HCT116 (cell line): Measurements from ENCODE around the gene ACVRL1. TPM values are rescaled to one million over a fixed set of nuclear protein-coding genes. Genes with fewer than 3 reads are reported as not detected.

Experiments used
- ATAC-seq: fragments of 200-7000 bp; cut with Tn5 transposase; 2 replicates; pipeline ENCODE4 v1.9.1; 2020; ENCODE audit warnings: mild to moderate bottlenecking, moderate library complexity
- BruUV-seq: library from RNA; stranded (reverse); fragments of 400-500 nt; replicated peaks from 2 replicates; lab custom pipeline; 2021; lab: Mats Ljungman, UMichigan
- CTCF ChIA-PET: fragments of 300-600 bp; sonication (Branson Sonifier 250); formaldehyde crosslinking; loops from one replicate; lab custom pipeline; 2021; ENCODE audit warnings: antibody characterized with exemption; lab: Charles Lee
- POLR2A ChIA-PET: fragments of 300-600, 350-600 bp; sonication (Branson Sonifier 250); formaldehyde crosslinking; loops from one replicate; lab custom pipeline; 2021; ENCODE audit warnings: antibody characterized with exemption; lab: Charles Lee
- RAD21 ChIA-PET, 2 experiments: fragments of 300-600 bp; sonication (Branson Sonifier 250); formaldehyde crosslinking; loops; one replicate each; lab custom pipeline; 2023; ENCODE audit warnings: low total read pairs in 2 of 2; ENCODE audit not compliant: uncharacterized antibody in 2 of 2, unreplicated experiment in 2 of 2, low non-redundant PET in 1 of 2; lab: Charles Lee
- DNase-seq: peaks from one replicate; pipeline ENCODE4 v3.0.0-alpha.2; 2010; ENCODE audit warnings: low read depth, low spot score
- H2AFZ ChIP-seq: fragments of 200-600 bp; shearing (Covaris generic), sonication (generic); 2 replicates; pipeline ENCODE4 v1.6.1; 2017; ENCODE audit warnings: low read depth, mixed run types, mixed read lengths, antibody characterized with exemption, low read length; ENCODE audit not compliant: poor library complexity, severe bottlenecking
- H3K27ac ChIP-seq: 2 replicates; pipeline ENCODE4 v1.5.1; 2012; ENCODE audit warnings: low read depth, low read length
- H3K27me3 ChIP-seq: fragments of 200-600 bp; sonication (generic); 2 replicates; pipeline ENCODE4 v1.6.1; 2016; ENCODE audit warnings: mixed run types, low read length, mixed read lengths; ENCODE audit not compliant: insufficient read depth
- H3K36me3 ChIP-seq, 2 experiments: fragments of 200-500 bp in 1 of 2; fragments of 200-600 bp in 1 of 2; sonication (Bioruptor generic) in 1 of 2; sonication (generic) in 1 of 2; 2 replicates each; pipeline versions ENCODE4 v1.5.1 to v1.6.1; 2014 to 2016; ENCODE audit warnings: low read length in 2 of 2, inconsistent platforms in 1 of 2, mixed read lengths in 1 of 2, mixed run types in 1 of 2; ENCODE audit not compliant: insufficient read depth in 2 of 2, control insufficient read depth in 1 of 2
- H3K4me1 ChIP-seq, 2 experiments: fragments of 200-600 bp in 1 of 2; sonication (generic) in 1 of 2; 2 replicates each; pipeline versions ENCODE4 v1.5.1 to v1.6.1; 2012 to 2017; ENCODE audit warnings: low read length in 2 of 2, inconsistent platforms in 1 of 2, mild to moderate bottlenecking in 1 of 2, mixed read lengths in 1 of 2, mixed run types in 1 of 2, moderate library complexity in 1 of 2; ENCODE audit not compliant: insufficient read depth in 2 of 2, control insufficient read depth in 1 of 2
- H3K4me2 ChIP-seq: fragments of 200-600 bp; sonication (generic); 2 replicates; pipeline ENCODE4 v1.6.1; 2017; ENCODE audit warnings: mixed run types, low read length, mixed read lengths
- H3K4me3 ChIP-seq, 2 experiments: fragments of 200-600 bp in 1 of 2; sonication (generic) in 1 of 2; replicated peaks in 1 of 2; 2 replicates each; pipeline ENCODE4 v1.5.1; 2011 to 2016; ENCODE audit warnings: low read length in 2 of 2, control low read depth in 1 of 2, low read depth in 1 of 2, mild to moderate bottlenecking in 1 of 2, mixed read lengths in 1 of 2, mixed run types in 1 of 2
- H3K79me2 ChIP-seq: fragments of 200-600 bp; sonication (generic); 2 replicates; pipeline ENCODE4 v1.6.1; 2017; ENCODE audit warnings: mild to moderate bottlenecking, mixed run types, low read length, moderate library complexity, mixed read lengths; ENCODE audit not compliant: insufficient read depth
- H3K9ac ChIP-seq: fragments of 200-600 bp; sonication (generic); 2 replicates; pipeline ENCODE4 v1.6.1; 2016; ENCODE audit warnings: low read length, mixed read lengths
- H3K9me2 ChIP-seq: fragments of 200-600 bp; sonication (generic), shearing (Covaris generic); 2 replicates; pipeline ENCODE4 v1.6.1; 2017; ENCODE audit warnings: mixed run types, mild to moderate bottlenecking, moderate library complexity; ENCODE audit not compliant: insufficient read depth
- H3K9me3 ChIP-seq, 2 experiments: fragments of 200-500 bp in 1 of 2; fragments of 200-600 bp in 1 of 2; sonication (Bioruptor generic) in 1 of 2; sonication (generic) in 1 of 2; 2 replicates each; pipeline ENCODE4 v1.6.1; 2014 to 2017; ENCODE audit warnings: low read length in 2 of 2, mixed read lengths in 2 of 2, inconsistent platforms in 1 of 2, low read depth in 1 of 2, mild to moderate bottlenecking in 1 of 2, mixed run types in 1 of 2, moderate library complexity in 1 of 2; ENCODE audit not compliant: control insufficient read depth in 1 of 2, insufficient read depth in 1 of 2
- H4K20me1 ChIP-seq: fragments of 200-600 bp; sonication (generic), shearing (Covaris generic); 2 replicates; pipeline ENCODE4 v1.6.1; 2017; ENCODE audit warnings: mixed run types, mild to moderate bottlenecking, moderate library complexity; ENCODE audit not compliant: insufficient read depth
- EZH2phosphoT487 ChIP-seq: fragments of 200-600 bp; IDR thresholded peaks from 2 replicates; pipeline ENCODE4 v1.6.1; 2018; ENCODE audit warnings: antibody characterized with exemption, borderline replicate concordance
- POLR2A ChIP-seq: IDR thresholded peaks from 2 replicates; pipeline ENCODE4 v1.7.0; 2011; ENCODE audit warnings: borderline replicate concordance; ENCODE audit not compliant: insufficient read depth, insufficient read length; ENCODE audit errors: extremely low read depth
- RAD21 ChIP-seq: IDR thresholded peaks from 2 replicates; pipeline ENCODE4 v1.6.1; 2012; ENCODE audit warnings: low read depth, mild to moderate bottlenecking
- SIN3A ChIP-seq: IDR thresholded peaks from 2 replicates; pipeline ENCODE4 v1.6.1; 2012; ENCODE audit warnings: low read depth
- SRF ChIP-seq: IDR thresholded peaks from 2 replicates; pipeline ENCODE4 v1.6.1; 2012; ENCODE audit warnings: low read depth
- ZFX ChIP-seq: fragments of 450-650 bp; IDR thresholded peaks from 2 replicates; pipeline ENCODE4 v1.6.1; 2017
- intact Hi-C: fragments of 100-400 bp; cut with micrococcal nuclease; formaldehyde crosslinking; loops from 2 replicates; pipeline ENCODE4 v1.10.0; 2022
- total RNA-seq: library from RNA; stranded (reverse); gene quantifications from one replicate; pipeline ENCODE4 v1.2.1, GENCODE V29; 2021; ENCODE audit not compliant: unreplicated experiment
- TF ChIP-seq, protein P1 (sequence below): IDR thresholded peaks from 2 replicates; pipeline ENCODE4 v1.6.1; 2012
- TF ChIP-seq, protein P2 (sequence below): IDR thresholded peaks from 2 replicates; pipeline ENCODE4 v1.6.1; 2012; ENCODE audit warnings: low read depth
- TF ChIP-seq, protein P3 (sequence below): IDR thresholded peaks from 2 replicates; pipeline ENCODE4 v1.6.1; 2012

ACVRL1 gene
- total RNA-seq, 1 experiment from 2014 or later = 2.5 TPM

DNA sequence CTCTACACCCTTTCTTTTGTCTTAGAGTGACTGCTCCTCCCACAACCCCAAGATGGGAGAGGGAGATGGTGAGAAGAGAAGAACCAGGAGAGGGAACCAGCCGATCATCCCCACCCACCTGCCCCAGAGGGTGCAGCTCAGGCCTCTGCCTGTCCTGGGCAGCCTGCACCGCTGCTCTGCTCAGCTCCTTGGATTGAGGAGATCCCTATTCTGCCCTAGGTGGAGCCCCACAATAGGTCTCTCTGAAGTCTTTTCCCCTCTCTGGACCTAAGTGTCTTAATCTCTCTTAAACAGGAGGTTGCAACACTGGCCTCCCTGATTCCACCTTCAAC, 17.2 kb upstream of the ACVRL1 start:
- DNase-seq (no peak), ATAC-seq (no peak)
- Histone ChIP-seq H3K4me1 (peaks cover 0 to 10% of the 10 kb centered on the region in 2 experiments; a peak in 2 of 4 replicates), H3K79me2 (no peaks in the 10 kb centered on the region), H3K9ac (no peak overlapping the region), H3K9me2 (no peaks in the 10 kb centered on the region), H2AFZ (no peak overlapping the region), H3K27ac (no peak overlapping the region), H3K4me2 (no peak overlapping the region), H4K20me1 (no peaks in the 10 kb centered on the region), H3K9me3 (no peaks in the 10 kb centered on the region), H3K27me3 (no peaks in the 10 kb centered on the region), H3K4me3 (no peak overlapping the region), H3K36me3 (no peaks in the 10 kb centered on the region)
- no TSS peak for BruUV-seq
- TF ChIP-seq SRF (no peak), EZH2phosphoT487 (no peak), RAD21 (no peak), POLR2A (no peak), SIN3A (no peak), ZFX (no peak)
- TF ChIP-seq, protein P1, sequence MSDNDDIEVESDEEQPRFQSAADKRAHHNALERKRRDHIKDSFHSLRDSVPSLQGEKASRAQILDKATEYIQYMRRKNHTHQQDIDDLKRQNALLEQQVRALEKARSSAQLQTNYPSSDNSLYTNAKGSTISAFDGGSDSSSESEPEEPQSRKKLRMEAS = no peak
- TF ChIP-seq, protein P2, sequence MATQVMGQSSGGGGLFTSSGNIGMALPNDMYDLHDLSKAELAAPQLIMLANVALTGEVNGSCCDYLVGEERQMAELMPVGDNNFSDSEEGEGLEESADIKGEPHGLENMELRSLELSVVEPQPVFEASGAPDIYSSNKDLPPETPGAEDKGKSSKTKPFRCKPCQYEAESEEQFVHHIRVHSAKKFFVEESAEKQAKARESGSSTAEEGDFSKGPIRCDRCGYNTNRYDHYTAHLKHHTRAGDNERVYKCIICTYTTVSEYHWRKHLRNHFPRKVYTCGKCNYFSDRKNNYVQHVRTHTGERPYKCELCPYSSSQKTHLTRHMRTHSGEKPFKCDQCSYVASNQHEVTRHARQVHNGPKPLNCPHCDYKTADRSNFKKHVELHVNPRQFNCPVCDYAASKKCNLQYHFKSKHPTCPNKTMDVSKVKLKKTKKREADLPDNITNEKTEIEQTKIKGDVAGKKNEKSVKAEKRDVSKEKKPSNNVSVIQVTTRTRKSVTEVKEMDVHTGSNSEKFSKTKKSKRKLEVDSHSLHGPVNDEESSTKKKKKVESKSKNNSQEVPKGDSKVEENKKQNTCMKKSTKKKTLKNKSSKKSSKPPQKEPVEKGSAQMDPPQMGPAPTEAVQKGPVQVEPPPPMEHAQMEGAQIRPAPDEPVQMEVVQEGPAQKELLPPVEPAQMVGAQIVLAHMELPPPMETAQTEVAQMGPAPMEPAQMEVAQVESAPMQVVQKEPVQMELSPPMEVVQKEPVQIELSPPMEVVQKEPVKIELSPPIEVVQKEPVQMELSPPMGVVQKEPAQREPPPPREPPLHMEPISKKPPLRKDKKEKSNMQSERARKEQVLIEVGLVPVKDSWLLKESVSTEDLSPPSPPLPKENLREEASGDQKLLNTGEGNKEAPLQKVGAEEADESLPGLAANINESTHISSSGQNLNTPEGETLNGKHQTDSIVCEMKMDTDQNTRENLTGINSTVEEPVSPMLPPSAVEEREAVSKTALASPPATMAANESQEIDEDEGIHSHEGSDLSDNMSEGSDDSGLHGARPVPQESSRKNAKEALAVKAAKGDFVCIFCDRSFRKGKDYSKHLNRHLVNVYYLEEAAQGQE = no peak
- TF ChIP-seq, protein P3, sequence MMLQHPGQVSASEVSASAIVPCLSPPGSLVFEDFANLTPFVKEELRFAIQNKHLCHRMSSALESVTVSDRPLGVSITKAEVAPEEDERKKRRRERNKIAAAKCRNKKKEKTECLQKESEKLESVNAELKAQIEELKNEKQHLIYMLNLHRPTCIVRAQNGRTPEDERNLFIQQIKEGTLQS = no peak
- RAD21 ChIA-PET = no interaction called here
- intact Hi-C loops = loop anchor here (5.0 kb wide), 1 partner anchor 132 kb away; no protein-coding TSS in a partner anchor
- POLR2A ChIA-PET = no interaction called here
- CTCF ChIA-PET = no interaction called here
